Psoas muscle (tissue), 8 donors: ENCODE data around the gene SACS. TPM values are rescaled to one million over a fixed set of nuclear protein-coding genes. Genes with fewer than 3 reads are reported as not detected.

Experiments used
- ATAC-seq, 4 donors: fragments of 200-7000 bp; cut with Tn5 transposase; one replicate each; pipeline ENCODE4 v1.9.1; 2020; ENCODE audit warnings: moderate library complexity in 3 of 4, mild to moderate bottlenecking in 2 of 4
- DNase-seq, 2 donors: peaks; one replicate each; pipeline ENCODE4 v3.0.0-alpha.2; 2020
- H3K27ac ChIP-seq: fragments of 200-600 bp; one replicate; pipeline ENCODE4 v1.8.0; 2022
- H3K27me3 ChIP-seq, 3 donors: fragments of 200-600 bp in 1 of 3; one replicate each; pipeline versions ENCODE4 v1.6.1 to v1.8.0; 2013 to 2022; ENCODE audit warnings: low read length in 2 of 3, mild to moderate bottlenecking in 2 of 3, moderate library complexity in 1 of 3; ENCODE audit not compliant: insufficient read depth in 3 of 3
- H3K36me3 ChIP-seq, 2 donors: fragments of 200-600 bp in 1 of 2; one replicate each; pipeline versions ENCODE4 v1.6.1 to v1.8.0; 2013 to 2022; ENCODE audit warnings: low read depth in 1 of 2, mild to moderate bottlenecking in 1 of 2, moderate library complexity in 1 of 2; ENCODE audit not compliant: insufficient read depth in 1 of 2
- H3K4me1 ChIP-seq: fragments of 200-600 bp; one replicate; pipeline ENCODE4 v1.8.0; 2022
- H3K4me3 ChIP-seq: fragments of 200-600 bp; one replicate; pipeline ENCODE4 v1.8.0; 2022; ENCODE audit warnings: mild to moderate bottlenecking
- H3K9me3 ChIP-seq: fragments of 200-600 bp; one replicate; pipeline ENCODE4 v1.8.0; 2022
- CTCF ChIP-seq: fragments of 200-600 bp; IDR thresholded peaks from one replicate; pipeline ENCODE4 v1.8.0; 2022; ENCODE audit warnings: antibody characterized with exemption
- whole genome bisulfite sequencing, 3 donors: extraction: QIAGEN DNeasy Blood & Tissue Kit; methylation state at CpG; one replicate each; pipeline versions ENCODE4 v1.1.6 to v1.1.7; 2013; 5-methylcytosine and 5-hydroxymethylcytosine counted together
- intact Hi-C, 2 donors: fragments of 100-400 bp; cut with DNase I; formaldehyde crosslinking; loops; one replicate each; pipeline versions ENCODE4 v1.11.0 to v1.14.2; 2022
- polyA plus RNA-seq, 3 donors: library from polyadenylated mRNA; stranded (reverse); fragments of 200-250 nt; gene quantifications; one replicate each; pipeline ENCODE4 v1.2.3, GENCODE V29; 2013
- total RNA-seq, 4 donors: library from RNA; stranded (reverse); fragmentation: NEBNext Ultra II Directional in 2 of 4; extraction: Animal tissue kit (Norgen Biotek cat#: 25700) in 2 of 4; gene quantifications; one replicate each; pipeline versions ENCODE4 v1.2.1 to v1.2.4, GENCODE V29; 2021 to 2023
- donor health status: healthy with polysubstance abuse.
- donor health status: DM: no; HTN: no; CAD: no; lungs with moderate emphysema.
- donor health status: Bipolar disorder and iron deficiency.
- donor health status: healthy.
- donor health status: DM: yes; HTN: yes; CAD: no.
- donor health status: DM: no; HTN: no; CAD: no.
- donor health status: DM: no; HTN: no; CAD: no.
- donor health status: DM: yes; HTN: yes; CAD: no.

The SACS gene
- total and polyA plus RNA-seq, 7 donors = 6.3 to 56.1 (median 17.3) TPM

- no peaks in the 10 kb centered on the region for H3K36me3 ChIP-seq
- no peak overlapping the region for H3K27ac ChIP-seq
- peaks cover 30% of the 10 kb centered on the region for H3K4me1 ChIP-seq
- intact Hi-C loops = no loop called here
- WGBS, 3 donors = 96 to 98% (median 97%) methylated on average over 2 of the region's 2 CpGs
- no peaks in the 10 kb centered on the region for H3K9me3 ChIP-seq
- ATAC-seq (no peak), DNase-seq (no peak)
- TF ChIP-seq CTCF = no peak
- H3K27me3 ChIP-seq = no peaks in the 10 kb centered on the region
- H3K4me3 ChIP-seq = no peak overlapping the region
These were observed 47.0 kb downstream of the SACS start for GRCh38 chr13:23386533-23386932.

DNA sequence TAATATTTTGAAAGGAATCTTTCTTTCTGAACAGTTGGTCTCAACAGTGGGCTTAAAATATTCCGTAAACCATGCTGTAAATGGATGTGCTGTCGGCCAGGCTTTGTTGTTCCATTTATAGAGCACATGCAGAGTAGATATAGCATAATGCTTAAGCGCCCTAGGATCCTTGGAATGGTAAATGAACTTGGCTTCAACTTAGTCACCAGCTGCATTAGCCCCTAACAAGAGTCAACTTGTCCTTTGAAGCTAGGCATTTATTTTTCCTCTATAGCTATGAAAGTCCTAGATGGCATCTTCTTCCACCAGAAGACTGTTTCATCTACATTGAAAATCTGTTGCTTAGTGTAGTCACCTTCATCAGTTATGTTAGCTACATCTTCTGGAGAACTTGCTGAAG, 47.6 kb downstream of the SACS start:
- no peak overlapping the region for H3K4me3 ChIP-seq
- WGBS, 3 donors = 89 to 94% (median 92%) methylated on average over 3 of the region's 3 CpGs
- TF ChIP-seq CTCF = no peak

DNA sequence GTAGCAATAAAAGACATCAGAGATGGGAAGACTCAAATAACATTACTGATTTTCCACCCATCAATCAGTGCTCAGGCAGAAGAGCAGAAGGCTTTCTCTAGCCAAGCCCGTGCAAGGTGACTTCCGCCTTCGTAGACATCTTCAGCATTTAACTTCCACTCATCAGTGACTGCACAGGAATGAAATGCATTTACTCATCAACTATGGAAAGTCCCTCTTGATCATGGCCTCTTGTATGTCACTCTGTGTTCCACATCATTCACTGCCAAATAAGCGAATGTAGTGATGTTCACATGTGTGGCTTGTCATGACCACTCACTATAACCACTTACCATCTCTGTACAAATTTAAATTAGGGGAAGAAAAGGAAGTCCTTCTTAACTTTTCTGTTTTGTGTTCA, 49.4 kb downstream of the SACS start:
- Histone ChIP-seq H3K27me3 (no peaks in the 10 kb centered on the region), H3K36me3 (no peaks in the 10 kb centered on the region), H3K4me1 (peaks cover 19% of the 10 kb centered on the region), H3K27ac (no peak overlapping the region), H3K9me3 (no peaks in the 10 kb centered on the region), H3K4me3 (no peak overlapping the region)
- DNase-seq = no peak
- no peak for TF ChIP-seq CTCF
- WGBS, 3 donors = 54 to 67% (median 56%) methylated on average over 4 of the region's 4 CpGs
- peak; percentile 40 to 71 (median 56) for ATAC-seq
- intact Hi-C loops = loop anchor here in 1 of 2 donors (5.0 kb wide), 1 partner anchor 43 kb away; no protein-coding TSS in a partner anchor

More for the DNA sequence above, 47.6 kb downstream of the SACS start:
- no peak for DNase-seq
- intact Hi-C loops = no loop called here
- Histone ChIP-seq H3K27me3 (no peaks in the 10 kb centered on the region), H3K4me1 (peaks cover 30% of the 10 kb centered on the region), H3K36me3 (no peaks in the 10 kb centered on the region), H3K27ac (no peak overlapping the region), H3K9me3 (no peaks in the 10 kb centered on the region)
- no peak for ATAC-seq

DNA sequence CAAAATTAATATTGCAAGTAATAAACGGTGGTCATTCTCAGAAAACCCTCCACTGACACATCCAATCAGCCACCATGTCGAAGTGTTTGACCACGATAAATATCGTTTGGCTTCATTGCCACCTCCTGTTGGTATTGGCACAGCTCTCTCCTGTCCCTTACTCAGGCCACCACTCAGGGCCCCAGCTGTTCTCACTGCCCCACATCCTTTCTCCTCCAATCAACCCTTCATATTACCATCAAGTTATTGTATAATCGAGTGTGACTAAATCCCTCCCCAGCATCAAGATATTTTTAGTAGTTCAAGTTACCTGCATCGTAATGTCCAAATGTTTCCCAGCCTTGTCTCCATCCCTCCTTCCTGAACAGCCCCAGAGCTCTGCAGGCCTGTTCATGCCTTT, 50.4 kb downstream of the SACS start:
- Histone ChIP-seq H3K9me3 (no peaks in the 10 kb centered on the region), H3K27ac (no peak overlapping the region), H3K4me1 (peaks cover 21% of the 10 kb centered on the region), H3K4me3 (no peak overlapping the region), H3K36me3 (no peaks in the 10 kb centered on the region), H3K27me3 (no peaks in the 10 kb centered on the region)
- 37 to 58% (median 40%) methylated on average over 6 of the region's 6 CpGs for WGBS, 3 donors
- intact Hi-C loops = loop anchor here in 1 of 2 donors (5.0 kb wide), 1 partner anchor 44 kb away; no protein-coding TSS in a partner anchor
- no peak for DNase-seq
- no peak for TF ChIP-seq CTCF
- peak; percentile 42 to 67 (median 56) for ATAC-seq

DNA sequence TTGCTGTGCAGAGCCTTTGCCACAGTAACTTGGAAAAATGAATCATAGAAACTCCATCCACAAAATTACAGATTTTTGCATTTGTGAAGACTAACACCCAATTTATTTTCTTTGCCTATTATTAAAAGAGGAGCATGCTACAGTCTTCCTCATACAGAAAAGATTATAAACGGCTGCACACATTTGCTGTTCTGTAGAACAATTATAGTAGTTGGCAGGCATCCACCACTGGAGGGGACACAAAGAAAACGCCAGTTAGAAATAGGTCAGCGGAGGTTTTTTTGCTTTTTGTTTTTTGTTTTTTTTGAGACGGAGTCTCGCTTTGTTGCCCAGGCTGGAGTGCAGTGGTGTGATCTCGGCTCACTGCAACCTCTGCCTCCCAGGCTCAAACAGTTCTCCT, 51.6 kb downstream of the SACS start:
- no peaks in the 10 kb centered on the region for H3K27me3 ChIP-seq
- intact Hi-C loops = loop anchor here in 1 of 2 donors (5.0 kb wide), 1 partner anchor 45 kb away; no protein-coding TSS in a partner anchor
- H3K4me1 ChIP-seq = peaks cover 33% of the 10 kb centered on the region
- no peak for TF ChIP-seq CTCF
- ATAC-seq (no peak), DNase-seq (no peak)
- H3K27ac ChIP-seq = no peak overlapping the region
- H3K36me3 ChIP-seq = no peaks in the 10 kb centered on the region
- no peaks in the 10 kb centered on the region for H3K9me3 ChIP-seq
- WGBS, 3 donors = 8 to 18% (median 9%) methylated on average over 6 of the region's 6 CpGs
- H3K4me3 ChIP-seq = no peak overlapping the region
